ENCODE measurements around the gene TMEM132D. TPM values are rescaled to one million over a fixed set of nuclear protein-coding genes. Genes with fewer than 3 reads are reported as not detected.

TMEM132D gene
- total and polyA plus RNA-seq, 2 of the 8 experiments (the other 6 are each of a cell fraction or from before 2014, with no cell fraction given): 3.5 to 10.1 TPM

DNA sequence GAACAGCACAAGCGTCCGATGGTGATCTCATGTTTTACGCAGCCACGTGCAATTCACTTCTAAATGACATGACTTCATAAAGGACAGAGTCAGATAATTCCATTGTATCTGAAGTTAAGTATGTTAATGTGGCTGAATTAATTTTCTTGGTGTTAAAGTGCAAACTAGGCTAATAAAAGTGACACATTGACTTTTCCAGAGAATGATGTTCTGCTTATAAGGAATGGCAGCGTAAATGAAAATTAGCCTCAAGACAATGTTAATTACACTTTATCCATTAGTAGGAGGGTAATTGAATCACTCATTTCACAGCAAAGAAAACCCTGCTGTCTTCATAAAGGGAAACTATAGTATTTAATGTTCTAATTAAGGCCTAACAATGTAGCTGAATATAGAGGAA, 624.1 kb downstream of the TMEM132D start:
- Histone ChIP-seq H2BK120ac (replicated peaks; ENCODE audit: low read depth, low read length) (no peak overlapping the region), H3K36me3 (ENCODE audit: control insufficient read depth in 2 of 4, insufficient read depth in 4 of 4, low read length in 3 of 4) (no peaks in the 10 kb centered on the region), H4K20me1 (replicated peaks in 1 of 2; ENCODE audit: control insufficient read depth in 1 of 2, insufficient read depth in 2 of 2, low read length in 2 of 2) (no peaks in the 10 kb centered on the region), H2BK5ac (ENCODE audit: low read depth, low read length) (no peak overlapping the region), H3K79me1 (ENCODE audit: low read depth, low read length) (no peaks in the 10 kb centered on the region), H4K8ac (ENCODE audit: extremely low read depth, insufficient read depth, low read length) (no peak overlapping the region), H3K4me1 (replicated peaks in 1 of 4; ENCODE audit: control insufficient read depth in 3 of 4, insufficient read depth in 4 of 4, low read length in 3 of 4) (no peaks in the 10 kb centered on the region), H3K27ac (ENCODE audit: low read depth, low read length) (no peak overlapping the region), H3K18ac (ENCODE audit: extremely low read depth, low read length) (no peak overlapping the region), H2AFZ (ENCODE audit: low read length) (no peak overlapping the region), H2BK20ac (ENCODE audit: low read length) (no peak overlapping the region), H3K4me3 (ENCODE audit: extremely low read depth in 1 of 4, insufficient read depth in 2 of 4, low read depth in 3 of 4, low read length in 4 of 4) (no peak overlapping the region), H3K9me3 (ENCODE audit: insufficient read depth in 2 of 2, low read depth in 1 of 2, low read length in 1 of 2) (no peaks in the 10 kb centered on the region), H3K9ac (replicated peaks in 1 of 4; ENCODE audit: extremely low read depth in 1 of 4, low read depth in 3 of 4, low read length in 3 of 4) (no peak overlapping the region), H2BK12ac (ENCODE audit: low read depth, low read length) (no peak overlapping the region), H3K23me2 (ENCODE audit: low read depth, low read length) (no peaks in the 10 kb centered on the region; the same call in 1 of the 2 replicates), H3K14ac (ENCODE audit: insufficient read length) (no peak overlapping the region), H3K4ac (replicated peaks; ENCODE audit: insufficient read length, low read depth, low read length) (no peak overlapping the region), H4K91ac (replicated peaks; ENCODE audit: insufficient read length, low read length) (no peak overlapping the region), H3K4me2 (ENCODE audit: insufficient read depth in 1 of 2, low read depth in 2 of 2, low read length in 2 of 2) (no peak overlapping the region), H3K27me3 (replicated peaks in 1 of 4; ENCODE audit: control insufficient read depth in 3 of 4, extremely low read depth in 1 of 4, insufficient read depth in 3 of 4, low read length in 3 of 4) (no peaks in the 10 kb centered on the region), H3K23ac (ENCODE audit: insufficient read length) (no peak overlapping the region), H4K5ac (ENCODE audit: insufficient read length, low read depth, low read length) (no peak overlapping the region), H2AK5ac (ENCODE audit: low read depth, low read length) (no peak overlapping the region), H3K56ac (replicated peaks; ENCODE audit: insufficient read length, low read depth, low read length) (no peak overlapping the region), H2BK15ac (ENCODE audit: low read length) (no peak overlapping the region), H3K79me2 (ENCODE audit: control insufficient read depth in 1 of 2, insufficient read depth in 2 of 2, low read length in 2 of 2) (no peaks in the 10 kb centered on the region)
- 98% methylated on average over 5 of the region's 5 CpGs; no CpG with 5 or more reads in 1 of the 2 experiments for WGBS, 2 experiments (ENCODE audit: extremely low coverage in 1 of 2, insufficient coverage in 1 of 2, insufficient read length in 1 of 2, insufficient replicate concordance in 2 of 2, low coverage in 1 of 2, low lambda C conversion rate in 2 of 2, missing lambda C conversion rate in 1 of 2)
- POLR2A ChIA-PET (ENCODE audit: partially characterized antibody): no interaction called here
- no peak for DNase-seq (ENCODE audit: low read depth in 1 of 2, low spot score in 2 of 2)
- CTCF ChIA-PET (ENCODE audit: partially characterized antibody): no interaction called here
- no peak for FAIRE-seq
- TF ChIP-seq SUZ12 (IDR thresholded peaks at IDR 0.05; ENCODE audit: low read length) (no peak), KDM4A (IDR thresholded peaks at IDR 0.05; ENCODE audit: low read depth, low read length, severe bottlenecking) (no peak), ATF3 (IDR thresholded peaks at IDR 0.05; ENCODE audit: insufficient read depth, low read depth, low read length) (no peak), RBBP5 (IDR thresholded peaks at IDR 0.05; ENCODE audit: borderline replicate concordance, low read depth, low read length) (no peak), POU5F1 (IDR thresholded peaks at IDR 0.05; ENCODE audit: low read depth, low read length) (no peak), POLR2AphosphoS5 (IDR thresholded peaks at IDR 0.05; ENCODE audit: low read depth, low read length) (no peak), SAP30 (IDR thresholded peaks at IDR 0.05; ENCODE audit: insufficient read depth, insufficient replicate concordance, low read length) (no peak), JUN (IDR thresholded peaks at IDR 0.05; ENCODE audit: low read depth, low read length) (no peak), TCF12 (IDR thresholded peaks at IDR 0.05; ENCODE audit: low read depth, low read length) (no peak), GTF2F1 (IDR thresholded peaks at IDR 0.05; ENCODE audit: borderline replicate concordance, low read depth, low read length) (no peak), CBX5 (IDR thresholded peaks at IDR 0.05; ENCODE audit: low read depth, low read length) (no peak), MAX (IDR thresholded peaks at IDR 0.05) (no peak), BACH1 (IDR thresholded peaks at IDR 0.05; ENCODE audit: low read length) (no peak), KDM5A (IDR thresholded peaks at IDR 0.05; ENCODE audit: low read length) (no peak), PHF8 (conservative IDR thresholded peaks at IDR 0.05; ENCODE audit: low read depth, low read length) (no peak)

Data from H1 (cell line).